WERI-Rb-1 (cell line): ENCODE measurements around the gene MYBPC3.
A peak's percentile ranks its signal among the peaks of the same experiment; 100 is the strongest.

Experiments used
- DNase-seq: peaks from one replicate; pipeline ENCODE4 v3.0.0-alpha.2; 2020
- H3K27ac ChIP-seq: fragments of 250-450 bp; sonication (Bioruptor Pico); 2 replicates; pipeline ENCODE4 v1.5.1; 2020; ENCODE audit warnings: mild to moderate bottlenecking, moderate library complexity
- H3K27me3 ChIP-seq: fragments of 250-450 bp; sonication (Bioruptor Pico); 2 replicates; pipeline ENCODE4 v1.5.1; 2021; ENCODE audit warnings: mild to moderate bottlenecking, low read depth, moderate library complexity; ENCODE audit not compliant: insufficient read depth, severe bottlenecking
- H3K36me3 ChIP-seq: fragments of 250-450 bp; sonication (Bioruptor Pico); 2 replicates; pipeline ENCODE4 v1.5.1; 2020; ENCODE audit warnings: mild to moderate bottlenecking, moderate library complexity
- H3K4me3 ChIP-seq: 2 replicates; pipeline ENCODE4 v1.5.1; 2011; ENCODE audit warnings: low read depth, mild to moderate bottlenecking, control low read depth, low read length
- H3K9me3 ChIP-seq: fragments of 250-450 bp; sonication (Bioruptor Pico); 2 replicates; pipeline ENCODE4 v1.5.1; 2021; ENCODE audit warnings: mild to moderate bottlenecking, moderate library complexity; ENCODE audit not compliant: severe bottlenecking
- CTCF ChIP-seq: IDR thresholded peaks from 2 replicates; pipeline ENCODE4 v1.5.1; 2011; ENCODE audit warnings: low read depth, mild to moderate bottlenecking, control low read depth, inconsistent platforms, low read length

MYBPC3 gene

GRCh38 chr11:47332791-47333525 is 19.5 kb downstream of the MYBPC3 start:
- Histone ChIP-seq H3K4me3 (no peak overlapping the region), H3K27ac (no peak overlapping the region), H3K9me3 (no peaks in the 10 kb centered on the region), H3K36me3 (peaks cover 18% of the 10 kb centered on the region), H3K27me3 (no peaks in the 10 kb centered on the region)
- no peak for DNase-seq
- no peak for TF ChIP-seq CTCF

GRCh38 chr11:47332303-47332711 is 20.2 kb downstream of the MYBPC3 start:
- DNase-seq = no peak
- Histone ChIP-seq H3K9me3 (no peaks in the 10 kb centered on the region), H3K4me3 (no peak overlapping the region), H3K27ac (no peak overlapping the region), H3K27me3 (no peaks in the 10 kb centered on the region), H3K36me3 (peaks cover 24% of the 10 kb centered on the region)
- TF ChIP-seq CTCF = no peak

GRCh38 chr11:47331454-47332302 is 20.8 kb downstream of the MYBPC3 start:
- Histone ChIP-seq H3K9me3 (no peaks in the 10 kb centered on the region), H3K36me3 (peaks cover 30% of the 10 kb centered on the region), H3K4me3 (no peak overlapping the region), H3K27me3 (no peaks in the 10 kb centered on the region), H3K27ac (no peak overlapping the region)
- no peak for DNase-seq
- no peak for TF ChIP-seq CTCF

GRCh38 chr11:47329987-47330931 is 22.2 kb downstream of the MYBPC3 start:
- TF ChIP-seq CTCF = peak; percentile 44
- H3K9me3 ChIP-seq = no peaks in the 10 kb centered on the region
- no peaks in the 10 kb centered on the region for H3K27me3 ChIP-seq
- DNase-seq = peak; percentile 83
- H3K36me3 ChIP-seq = peaks cover 42% of the 10 kb centered on the region
- H3K4me3 ChIP-seq = no peak overlapping the region
- peak overlapping the region; percentile 73 for H3K27ac ChIP-seq

GRCh38 chr11:47329431-47329986 is 23.0 kb downstream of the MYBPC3 start:
- no peak for DNase-seq
- Histone ChIP-seq H3K36me3 (peaks cover 43% of the 10 kb centered on the region), H3K4me3 (no peak overlapping the region), H3K9me3 (no peaks in the 10 kb centered on the region), H3K27me3 (no peaks in the 10 kb centered on the region), H3K27ac (peak overlapping the region; percentile 73)
- TF ChIP-seq CTCF = no peak
